ENCODE results near the gene FOXB2.

The FOXB2 gene

DNA sequence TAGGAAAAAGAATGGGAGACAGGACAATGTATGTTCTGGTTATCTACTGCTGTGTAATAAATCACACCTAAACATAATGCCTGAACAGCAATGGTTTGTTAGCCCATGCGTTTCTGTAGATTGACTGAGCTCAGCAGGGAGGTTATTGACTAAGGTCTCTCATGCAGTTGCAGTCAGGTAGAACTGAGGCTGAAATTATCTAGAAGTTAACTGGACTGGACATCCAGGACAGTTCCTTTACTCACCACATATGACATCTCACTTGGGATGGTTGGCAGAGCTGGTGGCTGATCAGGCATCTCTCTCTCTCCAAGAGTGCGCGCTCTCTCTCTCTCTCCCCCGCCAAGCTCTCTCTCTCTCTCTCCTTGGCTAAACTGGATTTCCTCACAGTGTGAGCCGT lies 8.9 kb upstream of the FOXB2 start:
- no peak overlapping the region for H3K4me3 ChIP-seq (ENCODE audit: low read depth, low read length)
- TF ChIP-seq, protein P1, sequence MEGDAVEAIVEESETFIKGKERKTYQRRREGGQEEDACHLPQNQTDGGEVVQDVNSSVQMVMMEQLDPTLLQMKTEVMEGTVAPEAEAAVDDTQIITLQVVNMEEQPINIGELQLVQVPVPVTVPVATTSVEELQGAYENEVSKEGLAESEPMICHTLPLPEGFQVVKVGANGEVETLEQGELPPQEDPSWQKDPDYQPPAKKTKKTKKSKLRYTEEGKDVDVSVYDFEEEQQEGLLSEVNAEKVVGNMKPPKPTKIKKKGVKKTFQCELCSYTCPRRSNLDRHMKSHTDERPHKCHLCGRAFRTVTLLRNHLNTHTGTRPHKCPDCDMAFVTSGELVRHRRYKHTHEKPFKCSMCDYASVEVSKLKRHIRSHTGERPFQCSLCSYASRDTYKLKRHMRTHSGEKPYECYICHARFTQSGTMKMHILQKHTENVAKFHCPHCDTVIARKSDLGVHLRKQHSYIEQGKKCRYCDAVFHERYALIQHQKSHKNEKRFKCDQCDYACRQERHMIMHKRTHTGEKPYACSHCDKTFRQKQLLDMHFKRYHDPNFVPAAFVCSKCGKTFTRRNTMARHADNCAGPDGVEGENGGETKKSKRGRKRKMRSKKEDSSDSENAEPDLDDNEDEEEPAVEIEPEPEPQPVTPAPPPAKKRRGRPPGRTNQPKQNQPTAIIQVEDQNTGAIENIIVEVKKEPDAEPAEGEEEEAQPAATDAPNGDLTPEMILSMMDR (IDR thresholded peaks at IDR 0.05; ENCODE audit: low read depth, low read length, missing control alignments), result no peak
- DNase-seq (ENCODE audit: low read depth), result no peak

DNA sequence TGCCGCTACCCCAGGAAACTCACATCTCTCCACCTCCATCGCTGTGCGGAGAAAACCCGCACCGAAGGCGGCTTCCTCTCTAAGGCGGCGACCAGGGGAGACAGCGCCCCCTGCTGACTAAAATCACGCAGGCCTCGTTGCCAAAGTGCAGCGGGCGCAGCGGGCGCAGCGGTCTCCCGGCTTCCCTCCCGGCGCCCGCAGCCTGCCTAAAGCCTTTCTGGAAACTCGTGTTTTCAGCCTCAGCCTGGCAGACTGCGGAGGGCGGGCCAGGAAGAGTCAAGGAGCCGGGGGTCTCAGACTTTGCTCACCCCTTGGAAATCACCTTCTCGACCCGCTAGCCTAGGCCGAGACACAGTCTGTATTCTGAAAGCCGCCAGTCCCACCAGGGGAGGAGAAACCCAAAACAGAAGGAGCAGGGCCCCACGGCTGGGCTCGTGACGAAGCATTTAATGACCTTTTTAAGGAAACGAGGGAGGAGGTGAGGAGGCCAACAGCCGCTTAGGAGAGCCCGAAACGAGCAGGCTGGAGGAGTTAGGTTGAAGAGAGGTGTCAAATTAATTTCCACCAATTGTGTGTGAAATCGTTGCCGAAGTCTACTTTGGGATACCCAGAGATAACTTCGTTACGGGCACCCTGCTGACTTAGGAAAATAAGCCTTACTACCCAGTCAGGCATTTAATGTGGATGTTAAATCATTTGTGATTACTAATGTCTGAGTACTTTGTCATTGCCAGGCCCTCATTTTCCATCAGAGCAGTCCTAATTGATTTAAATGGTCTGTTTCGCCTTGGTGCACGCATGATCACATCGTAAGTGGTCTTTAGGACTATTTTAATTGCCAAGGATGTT lies 7.3 kb upstream of the FOXB2 start:
- no peak for DNase-seq (ENCODE audit: low read depth)
- TF ChIP-seq, protein P1 (IDR thresholded peaks at IDR 0.05; ENCODE audit: low read depth, low read length, missing control alignments), result peak; percentile 82
- H3K4me3 ChIP-seq (ENCODE audit: low read depth, low read length), result no peak overlapping the region

DNA sequence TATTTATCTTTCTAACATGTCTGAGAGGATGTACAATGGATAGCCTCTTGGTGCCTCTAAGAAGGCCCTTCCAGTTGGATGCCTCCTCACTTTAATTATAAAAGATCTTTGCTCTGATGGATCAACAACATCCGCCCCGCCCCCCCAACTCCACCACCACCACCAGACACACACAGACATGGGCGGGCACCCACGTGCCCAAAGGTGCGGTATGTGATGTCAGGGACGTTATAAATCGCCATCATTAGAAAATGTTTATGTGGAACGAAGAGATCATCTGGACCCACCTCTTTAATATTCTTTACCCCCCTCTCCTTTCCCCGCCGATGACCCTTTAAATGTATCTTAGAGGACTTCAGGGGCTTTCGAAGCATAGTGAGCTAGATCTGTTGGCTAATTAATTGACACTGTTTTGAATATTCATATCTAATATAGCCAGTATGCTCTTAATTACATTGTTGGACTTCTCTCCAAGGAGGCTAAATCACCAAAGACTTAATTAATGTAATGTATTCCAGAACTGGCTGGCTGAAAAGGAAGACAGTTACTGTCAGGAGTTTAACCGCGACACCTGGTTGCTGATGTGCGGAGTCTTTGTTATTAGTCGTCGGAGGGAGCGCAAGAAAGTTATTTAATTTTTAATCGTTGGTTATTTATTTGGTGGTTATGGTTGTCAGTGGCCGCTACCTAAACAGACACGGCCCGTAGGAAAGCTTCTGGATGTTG lies 6.1 kb upstream of the FOXB2 start:
- TF ChIP-seq, protein P1 (IDR thresholded peaks at IDR 0.05; ENCODE audit: low read depth, low read length, missing control alignments), result no peak
- DNase-seq (ENCODE audit: low read depth), result no peak
- H3K4me3 ChIP-seq (ENCODE audit: low read depth, low read length), result no peak overlapping the region

DNA sequence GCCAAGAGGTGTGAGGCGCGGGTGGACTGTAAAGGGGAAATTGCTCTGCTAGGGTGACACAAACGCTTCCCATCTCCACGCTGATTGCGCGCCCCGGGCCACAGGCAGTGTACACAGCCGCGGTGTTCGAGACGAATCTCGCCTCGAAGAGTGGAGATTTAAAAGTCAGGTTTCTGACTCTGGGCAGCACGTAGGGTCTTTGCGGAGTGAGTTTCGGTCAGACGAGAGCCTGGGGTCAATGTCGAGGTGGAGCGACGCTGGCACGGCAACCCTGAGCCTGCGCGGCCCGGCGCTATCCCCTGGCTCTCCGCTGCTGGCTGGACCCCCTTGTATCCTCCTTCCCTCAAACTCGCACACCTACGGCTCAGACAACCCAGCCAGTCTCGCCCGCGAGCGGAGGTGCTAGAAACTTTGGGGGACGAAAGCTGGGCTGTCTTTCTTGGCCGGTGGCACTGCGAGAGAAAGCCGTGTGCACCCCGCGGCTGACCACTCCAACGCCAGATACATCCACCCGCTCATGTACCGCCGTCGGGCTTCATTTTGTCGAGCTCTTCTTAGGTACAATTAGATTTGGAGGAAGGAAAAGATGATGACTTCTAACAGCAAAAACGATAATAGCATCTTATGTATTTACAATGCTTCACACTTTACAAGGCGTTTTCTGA lies 5.4 kb upstream of the FOXB2 start:
- TF ChIP-seq, protein P1 (IDR thresholded peaks at IDR 0.05; ENCODE audit: low read depth, low read length, missing control alignments), result no peak
- DNase-seq (ENCODE audit: low read depth), result no peak
- no peak overlapping the region for H3K4me3 ChIP-seq (ENCODE audit: low read depth, low read length)

DNA sequence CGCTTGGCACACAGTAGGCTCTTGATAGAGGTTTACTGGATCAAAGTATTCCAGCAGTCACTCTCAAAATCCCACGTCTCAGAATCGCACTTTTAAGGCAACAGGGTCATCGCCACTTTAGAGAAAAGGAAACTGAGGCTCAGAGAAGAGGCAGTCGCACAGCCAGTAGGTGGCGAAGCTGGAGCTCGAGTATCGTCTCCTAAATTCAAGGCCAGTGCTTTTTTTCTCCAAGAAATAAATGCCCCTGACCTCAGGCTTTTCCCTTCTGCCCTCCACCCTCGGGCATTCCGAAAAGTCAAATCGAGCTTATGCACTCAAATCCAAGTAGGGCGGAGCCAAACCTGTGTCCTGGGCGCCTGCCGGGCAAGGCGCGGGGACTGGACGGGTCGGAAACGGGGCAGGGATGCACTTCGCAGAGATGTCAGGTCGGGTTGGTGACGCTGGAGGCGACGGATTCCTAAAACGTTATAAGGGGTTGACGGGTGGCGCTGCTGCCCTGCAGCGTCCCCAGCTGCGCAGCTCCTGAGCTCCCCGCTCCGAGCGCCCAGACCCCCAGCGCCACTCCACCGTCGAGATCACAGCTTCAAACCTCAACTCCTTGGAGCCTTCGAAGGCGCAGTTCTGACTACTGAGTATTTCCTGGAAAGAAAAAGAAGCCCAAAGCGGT lies 4.7 kb upstream of the FOXB2 start:
- TF ChIP-seq, protein P1 (IDR thresholded peaks at IDR 0.05; ENCODE audit: low read depth, low read length, missing control alignments), result no peak
- DNase-seq (ENCODE audit: low read depth), result no peak
- H3K4me3 ChIP-seq (ENCODE audit: low read depth, low read length), result no peak overlapping the region

DNA sequence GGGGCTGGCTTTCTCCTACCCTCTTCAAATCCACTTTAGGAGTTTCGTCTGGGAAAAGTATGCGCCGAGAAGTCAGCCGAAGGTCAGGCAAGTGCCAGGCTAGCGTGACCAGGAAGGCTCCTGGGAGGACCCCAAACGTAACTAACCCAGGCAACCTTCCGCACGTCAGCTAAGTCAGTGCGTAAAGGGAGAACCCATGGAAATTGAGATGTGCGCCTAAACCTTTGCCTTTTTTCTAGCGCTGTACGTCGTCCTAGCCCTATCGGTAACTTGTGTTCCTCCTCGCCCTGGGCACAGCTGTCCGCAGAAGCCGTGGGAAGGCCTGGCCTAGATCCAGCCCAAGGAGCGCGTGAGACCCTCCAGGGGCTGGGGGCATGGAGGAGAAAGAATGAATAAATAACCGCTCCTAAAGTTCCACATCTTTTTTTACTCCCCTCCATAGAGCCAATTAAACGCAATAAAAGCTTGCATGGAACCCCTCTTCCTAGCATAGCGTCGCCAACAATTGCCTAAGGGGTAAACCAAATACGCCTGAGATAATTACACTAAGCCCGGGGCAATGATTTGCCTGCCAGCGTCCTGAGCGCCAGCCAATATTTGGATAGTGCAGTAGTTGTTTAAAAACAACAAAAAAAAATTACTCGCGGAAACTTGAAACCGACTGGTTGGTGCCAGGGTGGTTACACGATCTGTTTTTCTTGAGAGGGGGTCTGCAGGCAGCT lies 4.0 kb upstream of the FOXB2 start:
- DNase-seq (ENCODE audit: low read depth), result no peak
- no peak overlapping the region for H3K4me3 ChIP-seq (ENCODE audit: low read depth, low read length)
- TF ChIP-seq, protein P1 (IDR thresholded peaks at IDR 0.05; ENCODE audit: low read depth, low read length, missing control alignments), result no peak
